K562 (cell line): ENCODE data around the gene FCAMR. TPM values are rescaled to one million over a fixed set of nuclear protein-coding genes. Genes with fewer than 3 reads are reported as not detected.

Experiments used
- CHD2 ChIP-seq: IDR thresholded peaks from 2 replicates; pipeline ENCODE4 v1.6.1; 2011; ENCODE audit warnings: low read depth, low read length
- CREM ChIP-seq: IDR thresholded peaks from 2 replicates; pipeline ENCODE4 v1.6.1; 2014; ENCODE audit warnings: antibody characterized with exemption, low read depth
- FOXM1 ChIP-seq, 2 experiments: fragments of 450-650 bp in 1 of 2; sonication (generic) in 1 of 2; formaldehyde crosslinking in 1 of 2; IDR thresholded peaks; 2 replicates each; pipeline versions ENCODE4 v1.6.1 to v1.9.0; 2017 to 2022; ENCODE audit warnings: low read depth in 2 of 2, mild to moderate bottlenecking in 2 of 2, missing genetic modification reagents in 1 of 2, moderate library complexity in 1 of 2
- MAFG ChIP-seq: fragments of 450-650 bp; conservative IDR thresholded peaks from 2 replicates; pipeline ENCODE4 v1.6.1; 2016; ENCODE audit warnings: missing genetic modification characterization, missing compliant biosample characterization
- NR2F6 ChIP-seq: fragments of 450-650 bp; formaldehyde crosslinking; IDR thresholded peaks from 2 replicates; pipeline ENCODE4 v1.4.0; 2020; ENCODE audit warnings: mild to moderate bottlenecking
- NRF1 ChIP-seq, 2 experiments: fragments of 450-650 bp; IDR thresholded peaks in 1 of 2; conservative IDR thresholded peaks in 1 of 2; 2 replicates each; pipeline ENCODE4 v1.6.1; 2014; ENCODE audit warnings: mild to moderate bottlenecking in 2 of 2
- PML ChIP-seq: IDR thresholded peaks from 2 replicates; pipeline ENCODE4 v1.6.1; 2012; ENCODE audit warnings: low read length, inconsistent platforms
- SRSF1 ChIP-seq: fragments of 200-400 bp; formaldehyde crosslinking; IDR thresholded peaks from 2 replicates; pipeline ENCODE4 v1.6.1; 2017; ENCODE audit warnings: mild to moderate bottlenecking, low read depth, low read length, moderate library complexity
- SRSF9 ChIP-seq: fragments of 200-400 bp; formaldehyde crosslinking; IDR thresholded peaks from 2 replicates; pipeline ENCODE4 v1.6.1; 2017; ENCODE audit warnings: low read depth, low read length, borderline replicate concordance
- STAT5A ChIP-seq: IDR thresholded peaks from 2 replicates; pipeline ENCODE4 v1.6.1; 2012; ENCODE audit warnings: low read length, inconsistent platforms, borderline replicate concordance
- TCF3 ChIP-seq: sonication (generic); formaldehyde crosslinking; IDR thresholded peaks from 2 replicates; pipeline ENCODE4 v1.4.0; 2020; ENCODE audit warnings: mild to moderate bottlenecking, missing genetic modification reagents
- ZNF347 ChIP-seq: fragments of 450-650 bp; formaldehyde crosslinking; IDR thresholded peaks from 2 replicates; pipeline ENCODE4 v1.4.0; 2020; ENCODE audit warnings: low read depth, mild to moderate bottlenecking, moderate library complexity
- ZNF644 ChIP-seq: fragments of 200-800 bp; sonication (Bioruptor generic); IDR thresholded peaks from 2 replicates; pipeline ENCODE4 v1.6.1; 2016; ENCODE audit warnings: low read depth, missing genetic modification characterization, missing compliant biosample characterization
- polyA plus RNA-seq, 8 experiments: library from polyadenylated mRNA; depleted of rRNA in 4 of 8; stranded (reverse) in 5 of 8; unstranded in 3 of 8; fragments of >200 nt; fragmentation: Nextera tagmentation in 2 of 8; fragmentation: Illumina TruSeq in 1 of 8; extraction: Ambion mirVana in 2 of 8; extraction: Trizol in 1 of 8; gene quantifications; 2 replicates each; pipeline versions ENCODE4 v1.2.1 to v1.2.3, GENCODE V29; 2011 to 2014; ENCODE audit warnings: inconsistent platforms in 1 of 8, missing spikeins in 1 of 8
- total RNA-seq, 7 experiments: library from RNA; depleted of rRNA in 6 of 7; stranded (reverse); fragments of >200 nt in 6 of 7; fragmentation: Illumina TruSeq in 2 of 7; extraction: Trizol in 2 of 7; gene quantifications; 2 replicates each; pipeline versions ENCODE4 v1.2.1 to v1.2.3, GENCODE V29; 2011 to 2021; ENCODE audit warnings: low replicate concordance in 1 of 7
- TF ChIP-seq, protein P1 (sequence below): sonication (generic); formaldehyde crosslinking; IDR thresholded peaks from 2 replicates; pipeline ENCODE4 v1.4.0; 2020; ENCODE audit warnings: mild to moderate bottlenecking, missing genetic modification reagents
- TF ChIP-seq, protein P2 (sequence below): fragments of 450-650 bp; IDR thresholded peaks from 2 replicates; pipeline ENCODE4 v1.6.1; 2016; ENCODE audit warnings: mild to moderate bottlenecking, moderate library complexity

Gene FCAMR
- total and polyA plus RNA-seq, 9 of the 15 experiments (the other 6 are each of a cell fraction or from before 2014, with no cell fraction given): not detected

DNA sequence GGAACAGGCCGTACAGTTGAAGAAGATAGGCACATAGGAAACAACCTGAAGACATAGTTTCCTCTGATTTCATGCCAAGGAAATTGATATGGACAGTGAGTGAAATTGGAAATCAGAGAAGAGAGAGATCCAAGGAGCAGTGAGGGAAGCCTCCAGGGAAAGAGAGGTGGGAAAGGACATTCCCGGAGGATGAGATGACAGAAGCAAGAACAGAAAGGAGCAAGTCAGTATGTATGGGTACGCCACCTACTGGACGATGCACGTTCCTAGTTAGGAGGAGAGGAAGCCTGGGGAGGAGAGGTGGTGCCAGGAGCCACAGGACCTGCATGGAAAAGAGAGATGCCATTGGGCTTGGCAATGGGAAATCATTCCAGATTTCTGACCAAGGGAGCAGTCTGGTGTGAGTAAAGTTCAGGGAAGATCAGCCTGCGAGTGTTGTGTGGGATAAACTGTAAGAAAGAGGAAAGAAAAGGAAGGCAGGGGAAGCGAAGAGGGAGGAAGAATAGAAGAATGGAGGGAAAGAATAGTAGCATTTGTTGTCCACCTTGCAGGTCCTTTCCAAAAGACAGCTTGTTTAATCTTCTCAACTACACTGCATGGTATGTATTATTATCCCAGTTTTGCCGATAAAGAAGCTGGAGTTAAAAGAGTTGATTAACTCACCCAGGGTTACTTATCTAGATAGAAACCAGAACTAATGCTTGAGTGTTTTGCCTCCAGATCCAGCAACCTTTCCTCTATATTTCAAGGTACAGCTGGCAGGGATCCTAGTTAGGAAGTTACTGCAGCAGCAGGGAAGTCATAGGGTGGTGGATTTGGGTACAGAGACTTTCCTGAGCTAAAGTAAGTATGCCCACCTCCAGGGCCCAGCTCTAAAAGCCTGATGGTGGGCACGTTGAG is 34.9 kb upstream of the FCAMR start (continued):
- TF ChIP-seq MAFG (tag) (no peak; the same call in 1 of the 2 replicates), SRSF9 (no peak), PML (no peak), CREM (peak; percentile 76), STAT5A (no peak), NRF1 (conservative IDR thresholded peaks at IDR 0.05 in 1 of 2, IDR thresholded peaks at IDR 0.05 in 1 of 2) (no peak), ZNF644 (tag) (no peak), ZNF347 (CRISPR knock-in tag) (no peak), FOXM1 (IDR thresholded peaks at IDR 0.05; ENCODE audit: low read depth) (no peak), FOXM1 (CRISPR knock-in tag; IDR thresholded peaks at IDR 0.05; ENCODE audit: low read depth) (no peak), SRSF1 (no peak), CHD2 (no peak), NR2F6 (CRISPR knock-in tag) (no peak), TCF3 (CRISPR knock-in tag) (no peak)
- TF ChIP-seq, protein P1, sequence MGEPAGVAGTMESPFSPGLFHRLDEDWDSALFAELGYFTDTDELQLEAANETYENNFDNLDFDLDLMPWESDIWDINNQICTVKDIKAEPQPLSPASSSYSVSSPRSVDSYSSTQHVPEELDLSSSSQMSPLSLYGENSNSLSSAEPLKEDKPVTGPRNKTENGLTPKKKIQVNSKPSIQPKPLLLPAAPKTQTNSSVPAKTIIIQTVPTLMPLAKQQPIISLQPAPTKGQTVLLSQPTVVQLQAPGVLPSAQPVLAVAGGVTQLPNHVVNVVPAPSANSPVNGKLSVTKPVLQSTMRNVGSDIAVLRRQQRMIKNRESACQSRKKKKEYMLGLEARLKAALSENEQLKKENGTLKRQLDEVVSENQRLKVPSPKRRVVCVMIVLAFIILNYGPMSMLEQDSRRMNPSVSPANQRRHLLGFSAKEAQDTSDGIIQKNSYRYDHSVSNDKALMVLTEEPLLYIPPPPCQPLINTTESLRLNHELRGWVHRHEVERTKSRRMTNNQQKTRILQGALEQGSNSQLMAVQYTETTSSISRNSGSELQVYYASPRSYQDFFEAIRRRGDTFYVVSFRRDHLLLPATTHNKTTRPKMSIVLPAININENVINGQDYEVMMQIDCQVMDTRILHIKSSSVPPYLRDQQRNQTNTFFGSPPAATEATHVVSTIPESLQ (CRISPR knock-in tag): no peak
- TF ChIP-seq, protein P2, sequence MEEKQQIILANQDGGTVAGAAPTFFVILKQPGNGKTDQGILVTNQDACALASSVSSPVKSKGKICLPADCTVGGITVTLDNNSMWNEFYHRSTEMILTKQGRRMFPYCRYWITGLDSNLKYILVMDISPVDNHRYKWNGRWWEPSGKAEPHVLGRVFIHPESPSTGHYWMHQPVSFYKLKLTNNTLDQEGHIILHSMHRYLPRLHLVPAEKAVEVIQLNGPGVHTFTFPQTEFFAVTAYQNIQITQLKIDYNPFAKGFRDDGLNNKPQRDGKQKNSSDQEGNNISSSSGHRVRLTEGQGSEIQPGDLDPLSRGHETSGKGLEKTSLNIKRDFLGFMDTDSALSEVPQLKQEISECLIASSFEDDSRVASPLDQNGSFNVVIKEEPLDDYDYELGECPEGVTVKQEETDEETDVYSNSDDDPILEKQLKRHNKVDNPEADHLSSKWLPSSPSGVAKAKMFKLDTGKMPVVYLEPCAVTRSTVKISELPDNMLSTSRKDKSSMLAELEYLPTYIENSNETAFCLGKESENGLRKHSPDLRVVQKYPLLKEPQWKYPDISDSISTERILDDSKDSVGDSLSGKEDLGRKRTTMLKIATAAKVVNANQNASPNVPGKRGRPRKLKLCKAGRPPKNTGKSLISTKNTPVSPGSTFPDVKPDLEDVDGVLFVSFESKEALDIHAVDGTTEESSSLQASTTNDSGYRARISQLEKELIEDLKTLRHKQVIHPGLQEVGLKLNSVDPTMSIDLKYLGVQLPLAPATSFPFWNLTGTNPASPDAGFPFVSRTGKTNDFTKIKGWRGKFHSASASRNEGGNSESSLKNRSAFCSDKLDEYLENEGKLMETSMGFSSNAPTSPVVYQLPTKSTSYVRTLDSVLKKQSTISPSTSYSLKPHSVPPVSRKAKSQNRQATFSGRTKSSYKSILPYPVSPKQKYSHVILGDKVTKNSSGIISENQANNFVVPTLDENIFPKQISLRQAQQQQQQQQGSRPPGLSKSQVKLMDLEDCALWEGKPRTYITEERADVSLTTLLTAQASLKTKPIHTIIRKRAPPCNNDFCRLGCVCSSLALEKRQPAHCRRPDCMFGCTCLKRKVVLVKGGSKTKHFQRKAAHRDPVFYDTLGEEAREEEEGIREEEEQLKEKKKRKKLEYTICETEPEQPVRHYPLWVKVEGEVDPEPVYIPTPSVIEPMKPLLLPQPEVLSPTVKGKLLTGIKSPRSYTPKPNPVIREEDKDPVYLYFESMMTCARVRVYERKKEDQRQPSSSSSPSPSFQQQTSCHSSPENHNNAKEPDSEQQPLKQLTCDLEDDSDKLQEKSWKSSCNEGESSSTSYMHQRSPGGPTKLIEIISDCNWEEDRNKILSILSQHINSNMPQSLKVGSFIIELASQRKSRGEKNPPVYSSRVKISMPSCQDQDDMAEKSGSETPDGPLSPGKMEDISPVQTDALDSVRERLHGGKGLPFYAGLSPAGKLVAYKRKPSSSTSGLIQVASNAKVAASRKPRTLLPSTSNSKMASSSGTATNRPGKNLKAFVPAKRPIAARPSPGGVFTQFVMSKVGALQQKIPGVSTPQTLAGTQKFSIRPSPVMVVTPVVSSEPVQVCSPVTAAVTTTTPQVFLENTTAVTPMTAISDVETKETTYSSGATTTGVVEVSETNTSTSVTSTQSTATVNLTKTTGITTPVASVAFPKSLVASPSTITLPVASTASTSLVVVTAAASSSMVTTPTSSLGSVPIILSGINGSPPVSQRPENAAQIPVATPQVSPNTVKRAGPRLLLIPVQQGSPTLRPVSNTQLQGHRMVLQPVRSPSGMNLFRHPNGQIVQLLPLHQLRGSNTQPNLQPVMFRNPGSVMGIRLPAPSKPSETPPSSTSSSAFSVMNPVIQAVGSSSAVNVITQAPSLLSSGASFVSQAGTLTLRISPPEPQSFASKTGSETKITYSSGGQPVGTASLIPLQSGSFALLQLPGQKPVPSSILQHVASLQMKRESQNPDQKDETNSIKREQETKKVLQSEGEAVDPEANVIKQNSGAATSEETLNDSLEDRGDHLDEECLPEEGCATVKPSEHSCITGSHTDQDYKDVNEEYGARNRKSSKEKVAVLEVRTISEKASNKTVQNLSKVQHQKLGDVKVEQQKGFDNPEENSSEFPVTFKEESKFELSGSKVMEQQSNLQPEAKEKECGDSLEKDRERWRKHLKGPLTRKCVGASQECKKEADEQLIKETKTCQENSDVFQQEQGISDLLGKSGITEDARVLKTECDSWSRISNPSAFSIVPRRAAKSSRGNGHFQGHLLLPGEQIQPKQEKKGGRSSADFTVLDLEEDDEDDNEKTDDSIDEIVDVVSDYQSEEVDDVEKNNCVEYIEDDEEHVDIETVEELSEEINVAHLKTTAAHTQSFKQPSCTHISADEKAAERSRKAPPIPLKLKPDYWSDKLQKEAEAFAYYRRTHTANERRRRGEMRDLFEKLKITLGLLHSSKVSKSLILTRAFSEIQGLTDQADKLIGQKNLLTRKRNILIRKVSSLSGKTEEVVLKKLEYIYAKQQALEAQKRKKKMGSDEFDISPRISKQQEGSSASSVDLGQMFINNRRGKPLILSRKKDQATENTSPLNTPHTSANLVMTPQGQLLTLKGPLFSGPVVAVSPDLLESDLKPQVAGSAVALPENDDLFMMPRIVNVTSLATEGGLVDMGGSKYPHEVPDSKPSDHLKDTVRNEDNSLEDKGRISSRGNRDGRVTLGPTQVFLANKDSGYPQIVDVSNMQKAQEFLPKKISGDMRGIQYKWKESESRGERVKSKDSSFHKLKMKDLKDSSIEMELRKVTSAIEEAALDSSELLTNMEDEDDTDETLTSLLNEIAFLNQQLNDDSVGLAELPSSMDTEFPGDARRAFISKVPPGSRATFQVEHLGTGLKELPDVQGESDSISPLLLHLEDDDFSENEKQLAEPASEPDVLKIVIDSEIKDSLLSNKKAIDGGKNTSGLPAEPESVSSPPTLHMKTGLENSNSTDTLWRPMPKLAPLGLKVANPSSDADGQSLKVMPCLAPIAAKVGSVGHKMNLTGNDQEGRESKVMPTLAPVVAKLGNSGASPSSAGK: no peak
